Skeletal muscle tissue (tissue), 4 donors: ENCODE results near the gene TRIM40. TPM values are rescaled to one million over a fixed set of nuclear protein-coding genes. Genes with fewer than 3 reads are reported as not detected.
"Not testable (repeated sequence)": the region's sequence is repeated elsewhere in the genome, so short reads cannot be mapped to it uniquely, and the experiment has no call there.

Experiments used
- H3K27ac ChIP-seq: one replicate; pipeline ENCODE4 v1.7.0; 2013; ENCODE audit warnings: mild to moderate bottlenecking, low read depth, low read length, inconsistent platforms
- H3K27me3 ChIP-seq, 3 donors: one replicate each; pipeline ENCODE4 v1.7.0; 2013; ENCODE audit warnings: low read length in 3 of 3; ENCODE audit not compliant: control insufficient read depth in 3 of 3, insufficient read depth in 3 of 3
- H3K36me3 ChIP-seq, 3 donors: one replicate each; pipeline ENCODE4 v1.7.0; 2013; ENCODE audit warnings: low read length in 3 of 3; ENCODE audit not compliant: control insufficient read depth in 3 of 3, insufficient read depth in 3 of 3
- H3K4me1 ChIP-seq, 3 donors: one replicate each; pipeline ENCODE4 v1.7.0; 2013; ENCODE audit warnings: low read length in 3 of 3, mild to moderate bottlenecking in 3 of 3; ENCODE audit not compliant: control insufficient read depth in 3 of 3, insufficient read depth in 3 of 3
- H3K4me3 ChIP-seq, 3 donors: one replicate each; pipeline ENCODE4 v1.7.0; 2013; ENCODE audit warnings: low read length in 3 of 3
- H3K9ac ChIP-seq, 3 donors: one replicate each; pipeline ENCODE4 v1.7.0; 2013; ENCODE audit warnings: low read length in 3 of 3, mild to moderate bottlenecking in 3 of 3, moderate library complexity in 2 of 3, low read depth in 1 of 3
- H3K9me3 ChIP-seq, 3 donors: one replicate each; pipeline ENCODE4 v1.7.0; 2013; ENCODE audit warnings: low read length in 3 of 3; ENCODE audit not compliant: control insufficient read depth in 3 of 3
- total RNA-seq: library from RNA; depleted of rRNA; stranded (reverse); fragments of >200 nt; gene quantifications from one replicate; pipeline ENCODE4 v1.2.3, GENCODE V29; 2014
- donor health status: Osteomylitis.

TRIM40 gene
- total RNA-seq, 1 donor from 2014 or later = not detected

- Histone ChIP-seq H3K27ac (no peak within 1 kb of the TSS), H3K36me3 (no peaks in the 10 kb centered on the region), H3K4me3 (no peak within 1 kb of the TSS), H3K27me3 (peaks cover 31 to 37% (median 32%) of the 10 kb centered on the region in 3 donors), H3K9me3 (no peaks in the 10 kb centered on the region), H3K4me1 (no peaks in the 10 kb centered on the region), H3K9ac (no peak within 1 kb of the TSS)
Observed at GRCh38 chr6:30113003-30113759, 22.8 kb upstream of the TRIM40 start, which contains the start of gene TRIM31. TRIM31 (minus strand) TSS chr6:30113090; CDS start chr6:30112805, 285 bp downstream.

DNA sequence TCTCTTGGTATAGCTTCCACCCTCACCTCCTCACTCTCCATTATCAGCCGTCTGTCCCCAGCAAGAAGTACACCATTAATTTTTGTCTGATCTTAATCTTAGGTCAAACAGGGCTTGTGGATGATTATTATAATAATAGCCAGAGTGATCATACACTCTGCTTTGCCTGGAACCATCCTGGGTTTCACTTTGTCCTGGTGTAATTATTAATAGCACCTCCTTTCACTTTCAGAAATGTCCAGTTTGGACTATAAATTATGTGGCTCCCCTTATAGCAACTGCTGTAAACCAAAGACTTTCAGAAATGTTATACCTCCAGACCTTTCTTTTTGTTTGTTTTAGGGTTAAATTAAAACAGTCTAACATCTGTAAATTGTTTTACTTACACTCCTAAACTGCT lies 22.1 kb upstream of the TRIM40 start:
- H3K9me3 ChIP-seq = no peaks in the 10 kb centered on the region
- peaks cover 31 to 33% (median 32%) of the 10 kb centered on the region in 3 donors for H3K27me3 ChIP-seq
- H3K4me3 ChIP-seq = no peak overlapping the region
- H3K27ac ChIP-seq = no peak overlapping the region
- no peak overlapping the region for H3K9ac ChIP-seq
- no peaks in the 10 kb centered on the region for H3K4me1 ChIP-seq
- H3K36me3 ChIP-seq = no peaks in the 10 kb centered on the region

- Histone ChIP-seq H3K4me1 (no peaks in the 10 kb centered on the region), H3K9me3 (no peaks in the 10 kb centered on the region), H3K27me3 (peaks cover 16 to 22% (median 20%) of the 10 kb centered on the region in 3 donors), H3K27ac (no peak overlapping the region), H3K4me3 (no peak overlapping the region), H3K36me3 (no peaks in the 10 kb centered on the region), H3K9ac (no peak overlapping the region)
Observed at GRCh38 chr6:30116724-30117123, 19.2 kb upstream of the TRIM40 start.

DNA sequence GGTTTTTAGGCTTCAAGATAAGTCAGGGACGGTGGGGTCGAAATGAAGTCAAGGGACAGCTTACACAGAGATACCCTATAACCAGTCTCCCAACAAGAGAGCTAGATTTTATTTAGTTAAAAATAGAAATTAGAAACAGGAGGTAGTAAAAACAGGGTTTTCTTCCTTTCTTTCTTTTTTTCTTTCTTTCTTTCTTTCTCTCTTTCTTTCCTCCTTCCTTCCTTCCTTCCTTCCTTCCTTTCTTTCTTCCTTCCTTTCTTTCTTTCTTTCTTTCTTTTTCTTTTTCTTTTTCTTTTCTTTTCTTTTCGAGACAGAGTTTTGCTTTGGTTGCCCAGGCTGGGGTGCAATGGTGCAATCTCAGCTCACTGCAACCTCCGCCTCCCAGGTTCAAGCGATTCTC lies 17.2 kb upstream of the TRIM40 start:
- H3K4me1 ChIP-seq, H3K36me3 ChIP-seq, H3K4me3 ChIP-seq, H3K27ac ChIP-seq, H3K9me3 ChIP-seq, H3K9ac ChIP-seq: not testable (repeated sequence)
- H3K27me3 ChIP-seq = peaks cover 0 to 13% (median 6%) of the 10 kb centered on the region in 3 donors

DNA sequence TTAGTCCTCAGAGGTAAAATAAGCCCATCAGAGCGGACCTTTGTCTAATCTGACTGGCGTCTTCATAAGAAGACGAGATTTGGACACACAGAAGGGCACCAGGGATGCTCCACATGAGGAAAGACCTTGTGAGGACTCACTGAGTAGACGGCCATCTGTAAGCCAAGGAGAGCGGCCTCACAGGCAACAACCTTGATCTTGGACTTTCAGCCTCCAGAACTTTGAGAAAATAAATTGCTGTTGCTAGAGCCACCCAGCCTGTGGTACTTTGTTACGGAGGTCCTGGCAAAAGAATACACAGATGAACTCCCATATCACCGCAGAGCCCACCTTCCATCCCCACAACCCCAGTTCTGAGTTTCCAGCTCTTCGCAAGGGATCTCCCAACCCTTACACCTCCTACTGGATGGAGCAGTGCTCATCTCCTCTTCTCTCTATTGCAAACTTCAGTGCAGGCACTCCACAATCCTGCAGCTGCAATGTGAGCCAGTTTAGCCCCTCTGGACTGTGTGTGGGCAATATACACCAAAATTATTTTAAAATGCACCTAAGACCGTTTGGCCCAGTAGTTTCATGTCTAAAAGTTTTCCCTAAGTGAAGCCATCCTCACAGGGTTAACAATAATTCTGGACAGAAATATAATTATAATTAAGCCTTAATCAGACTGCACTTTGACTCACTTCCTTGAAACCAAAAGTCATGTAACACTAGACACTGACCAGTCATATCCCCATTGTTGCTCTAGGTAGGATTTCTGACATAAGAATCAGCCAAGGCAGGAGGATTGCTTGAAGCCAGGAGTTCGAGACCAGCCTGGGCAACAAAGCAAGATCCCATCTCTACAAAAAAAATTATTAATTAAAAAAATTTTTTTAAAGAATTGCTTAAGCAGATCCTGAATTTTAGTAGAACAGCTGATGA lies 14.2 kb upstream of the TRIM40 start:
- H3K36me3 ChIP-seq = no peaks in the 10 kb centered on the region
- no peak overlapping the region for H3K4me3 ChIP-seq
- H3K4me1 ChIP-seq = no peaks in the 10 kb centered on the region
- peaks cover 0 to 8% (median 6%) of the 10 kb centered on the region in 3 donors for H3K27me3 ChIP-seq
- no peak overlapping the region for H3K27ac ChIP-seq
- no peak overlapping the region for H3K9ac ChIP-seq
- no peaks in the 10 kb centered on the region for H3K9me3 ChIP-seq

DNA sequence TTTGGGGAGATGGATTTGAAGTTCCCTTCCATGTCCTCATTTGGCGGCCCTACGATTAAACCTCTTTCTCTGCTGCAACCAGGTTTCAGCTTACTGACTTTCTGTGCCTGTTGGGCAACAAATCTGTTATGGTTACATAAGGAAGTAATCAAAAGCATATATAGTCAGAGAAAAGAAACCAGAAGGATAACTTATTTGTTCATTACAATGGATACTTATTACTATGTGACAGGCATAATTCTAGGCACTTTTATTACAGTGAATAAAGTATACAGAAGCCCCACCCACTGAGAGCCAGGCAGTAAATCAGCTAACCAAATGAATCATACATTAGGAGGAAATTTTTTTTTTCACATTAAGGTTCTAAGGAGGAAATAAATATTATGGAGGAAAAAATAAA lies 13.4 kb upstream of the TRIM40 start:
- Histone ChIP-seq H3K27me3 (peaks cover 0 to 15% (median 14%) of the 10 kb centered on the region in 3 donors), H3K9me3 (no peaks in the 10 kb centered on the region), H3K4me3 (no peak overlapping the region), H3K9ac (no peak overlapping the region), H3K4me1 (peaks cover 0 to 5% (median 4%) of the 10 kb centered on the region in 3 donors), H3K36me3 (no peaks in the 10 kb centered on the region), H3K27ac (no peak overlapping the region)

- H3K27me3 ChIP-seq = peaks cover 40 to 55% (median 43%) of the 10 kb centered on the region in 3 donors
- no peak overlapping the region for H3K9ac ChIP-seq
- peak overlapping the region in 2 of 3 donors; percentile 17 to 52 for H3K4me3 ChIP-seq
- H3K36me3 ChIP-seq = no peaks in the 10 kb centered on the region
- H3K9me3 ChIP-seq = no peaks in the 10 kb centered on the region
- H3K27ac ChIP-seq = no peak overlapping the region
- peaks cover 4 to 12% (median 6%) of the 10 kb centered on the region in 3 donors for H3K4me1 ChIP-seq
Observed at GRCh38 chr6:30127238-30128093, 8.5 kb upstream of the TRIM40 start.

GRCh38 chr6:30129265-30130178 lies 6.4 kb upstream of the TRIM40 start:
- peaks cover 44 to 50% (median 49%) of the 10 kb centered on the region in 3 donors for H3K27me3 ChIP-seq
- peaks cover 4 to 12% (median 6%) of the 10 kb centered on the region in 3 donors for H3K4me1 ChIP-seq
- no peak overlapping the region for H3K27ac ChIP-seq
- H3K9me3 ChIP-seq = no peaks in the 10 kb centered on the region
- H3K4me3 ChIP-seq = no peak overlapping the region
- no peak overlapping the region for H3K9ac ChIP-seq
- no peaks in the 10 kb centered on the region for H3K36me3 ChIP-seq
